SHP77 treated with DMSO at 0.1 percent for 48 hours (cell line): ENCODE results near the gene NCR2.
"Not testable (repeated sequence)": the region's sequence is repeated elsewhere in the genome, so short reads cannot be mapped to it uniquely, and the experiment has no call there.

Experiments
- DNase-seq: peaks from one replicate; lab custom pipeline; 2025; lab: John Stamatoyannopoulos, UW

Gene NCR2, protein sequence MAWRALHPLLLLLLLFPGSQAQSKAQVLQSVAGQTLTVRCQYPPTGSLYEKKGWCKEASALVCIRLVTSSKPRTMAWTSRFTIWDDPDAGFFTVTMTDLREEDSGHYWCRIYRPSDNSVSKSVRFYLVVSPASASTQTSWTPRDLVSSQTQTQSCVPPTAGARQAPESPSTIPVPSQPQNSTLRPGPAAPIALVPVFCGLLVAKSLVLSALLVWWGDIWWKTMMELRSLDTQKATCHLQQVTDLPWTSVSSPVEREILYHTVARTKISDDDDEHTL

DNA sequence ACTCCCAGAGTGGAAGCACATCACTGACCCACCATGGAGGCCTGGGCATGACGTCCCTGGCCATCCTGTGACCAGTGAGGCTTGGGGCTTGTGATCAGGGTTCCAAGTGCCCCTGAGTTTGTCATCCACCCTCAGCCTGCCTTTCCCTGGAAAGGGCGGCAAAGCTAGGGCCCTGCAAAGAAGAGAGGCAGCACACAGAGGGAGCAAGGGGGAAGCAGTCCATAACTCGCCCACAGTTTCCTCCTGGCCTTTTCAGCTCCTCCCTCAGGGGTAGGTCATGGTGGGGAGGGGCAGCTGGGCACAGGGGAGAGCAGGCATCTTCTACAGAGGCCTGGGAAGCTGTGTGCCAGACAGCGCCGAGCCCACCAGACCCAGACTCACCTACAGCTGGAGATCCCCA, at the start of gene NCR2:
NCR2 (plus strand) TSS at position 313 of the 400 bp plus-strand sequence. CDS start 269 bp downstream, outside the sequence.
- DNase-seq, result no peak

DNA sequence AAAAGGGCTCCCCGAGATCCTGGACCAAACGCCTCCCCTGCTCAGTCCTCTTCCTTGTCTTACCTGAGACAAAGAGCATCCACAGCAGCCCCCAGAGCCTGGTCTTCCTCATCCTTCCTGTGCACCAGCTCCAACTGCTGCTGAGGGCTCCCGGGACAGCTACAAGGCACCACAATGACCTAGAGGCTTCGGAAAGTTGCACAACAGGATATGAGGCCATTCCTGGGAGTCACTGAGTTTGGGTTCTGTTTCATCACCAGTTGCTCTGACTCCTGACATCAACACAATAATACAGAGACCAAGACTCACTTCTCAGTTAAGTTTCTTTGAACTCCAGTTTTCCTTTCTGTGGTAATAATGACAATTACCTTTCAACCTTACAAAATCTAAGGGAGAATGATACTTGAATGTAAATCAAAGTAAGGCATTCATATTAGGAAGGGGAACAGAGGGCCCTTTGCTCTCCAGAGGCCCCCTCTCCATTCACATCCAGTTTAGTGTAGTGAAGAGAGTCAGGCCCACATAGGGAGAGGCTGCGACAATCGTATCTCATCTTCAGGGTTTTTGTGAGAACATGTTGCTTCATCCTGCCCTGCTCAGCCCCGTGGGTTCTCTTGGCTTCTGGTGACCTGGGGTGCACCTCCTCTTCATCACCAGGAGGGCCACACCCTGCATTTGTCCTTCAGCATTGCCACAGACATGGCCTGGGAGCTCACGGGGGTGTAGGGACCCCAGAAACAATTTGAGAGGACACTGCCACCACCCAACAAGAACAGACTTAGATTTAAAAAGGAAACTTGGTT, 48.7 kb upstream of the NCR2 start, which contains the start of gene TREM1:
TREM1 (minus strand) TSS at position 139 of the 803 bp plus-strand sequence; CDS start at position 112, 27 bp downstream.
- DNase-seq, result peak; percentile 26

DNA sequence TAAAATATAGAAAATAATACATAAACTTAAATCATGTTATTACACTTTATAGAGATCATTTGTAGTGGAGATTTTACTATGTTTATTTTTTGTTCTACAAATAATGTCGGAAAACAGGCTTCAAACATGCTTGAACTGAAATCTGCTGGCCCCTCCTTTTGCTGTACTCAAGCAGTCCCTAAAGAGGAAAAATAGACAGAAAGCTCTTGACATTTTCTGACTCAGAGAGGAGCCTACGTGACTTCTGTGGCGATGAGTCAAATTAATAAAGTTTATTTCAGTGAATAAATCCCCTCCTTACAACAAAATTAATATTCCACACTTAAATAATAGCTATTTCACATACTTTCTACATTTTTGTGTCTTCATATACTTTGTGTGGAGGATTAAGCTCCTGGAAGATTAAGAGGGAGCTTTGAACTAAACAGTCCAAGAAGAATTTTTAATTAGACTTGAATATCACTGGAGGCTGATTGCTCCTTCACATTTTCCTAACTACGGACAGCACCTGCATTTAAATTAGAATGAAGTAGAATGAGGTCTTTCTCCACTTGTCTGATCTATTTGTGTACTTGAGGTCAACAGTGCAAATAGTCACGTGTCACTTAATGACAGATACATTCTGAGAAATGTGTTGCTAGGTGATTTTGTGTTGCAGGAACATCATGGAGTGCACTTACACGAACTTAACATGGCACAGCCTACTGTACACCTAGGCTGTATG, 47.2 kb upstream of the NCR2 start:
- peak; percentile 91 for DNase-seq

DNA sequence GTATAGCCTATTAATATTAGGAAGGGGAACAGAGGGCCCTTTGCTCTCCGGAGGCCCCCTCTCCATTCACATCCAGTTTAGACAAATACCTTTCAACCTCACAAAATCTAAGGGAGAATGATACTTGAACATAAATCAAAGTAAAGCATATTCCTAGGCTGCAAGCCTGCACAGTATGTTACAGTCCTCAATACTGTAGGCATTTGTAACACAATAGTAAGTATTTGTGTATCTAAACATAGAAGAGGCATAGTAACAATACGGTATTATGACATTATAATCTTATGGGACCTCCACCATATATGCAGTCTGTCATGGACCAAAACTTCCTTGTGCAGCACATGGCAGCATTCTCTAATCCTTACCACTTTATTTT, 46.7 kb upstream of the NCR2 start:
- DNase-seq, result no peak

DNA sequence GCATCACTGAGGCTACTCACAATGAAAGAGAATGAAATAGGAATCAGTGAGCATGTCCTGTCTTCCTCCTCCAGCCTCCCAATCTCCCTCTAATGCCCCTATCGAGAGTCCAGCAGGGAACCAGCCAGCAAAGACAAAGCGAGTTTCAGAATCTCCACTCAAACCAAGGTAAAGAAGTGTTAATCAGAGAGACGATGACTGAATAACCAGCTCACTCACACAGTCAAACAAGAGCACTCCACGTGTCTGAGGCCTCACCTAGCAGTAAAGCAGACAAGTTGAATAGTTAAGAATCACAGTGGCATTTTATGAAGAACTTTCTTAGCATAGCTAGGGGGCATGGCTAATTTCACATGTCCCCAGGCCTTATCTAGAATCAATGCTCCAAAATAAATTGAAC, 45.6 kb upstream of the NCR2 start:
- DNase-seq, result no peak

DNA sequence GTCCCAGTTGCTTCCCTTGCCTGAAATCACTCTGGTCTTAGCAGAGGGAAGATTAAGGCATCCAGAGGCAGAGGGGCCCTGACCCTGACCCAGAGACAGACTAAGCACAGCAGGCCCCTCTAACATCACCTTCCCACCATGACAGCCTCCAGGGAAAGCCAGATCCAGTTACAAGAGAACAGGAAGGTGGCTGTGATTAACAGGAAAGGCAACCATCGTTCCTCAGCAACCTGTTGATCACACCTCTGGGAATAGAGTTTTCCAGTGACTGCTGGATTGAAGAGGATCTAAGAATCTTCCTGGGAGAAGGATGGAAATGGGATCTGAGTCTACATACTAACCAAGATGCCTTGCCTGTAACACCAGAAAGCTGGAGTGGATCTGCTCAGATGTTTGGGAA, 43.7 kb upstream of the NCR2 start:
- no peak for DNase-seq

DNA sequence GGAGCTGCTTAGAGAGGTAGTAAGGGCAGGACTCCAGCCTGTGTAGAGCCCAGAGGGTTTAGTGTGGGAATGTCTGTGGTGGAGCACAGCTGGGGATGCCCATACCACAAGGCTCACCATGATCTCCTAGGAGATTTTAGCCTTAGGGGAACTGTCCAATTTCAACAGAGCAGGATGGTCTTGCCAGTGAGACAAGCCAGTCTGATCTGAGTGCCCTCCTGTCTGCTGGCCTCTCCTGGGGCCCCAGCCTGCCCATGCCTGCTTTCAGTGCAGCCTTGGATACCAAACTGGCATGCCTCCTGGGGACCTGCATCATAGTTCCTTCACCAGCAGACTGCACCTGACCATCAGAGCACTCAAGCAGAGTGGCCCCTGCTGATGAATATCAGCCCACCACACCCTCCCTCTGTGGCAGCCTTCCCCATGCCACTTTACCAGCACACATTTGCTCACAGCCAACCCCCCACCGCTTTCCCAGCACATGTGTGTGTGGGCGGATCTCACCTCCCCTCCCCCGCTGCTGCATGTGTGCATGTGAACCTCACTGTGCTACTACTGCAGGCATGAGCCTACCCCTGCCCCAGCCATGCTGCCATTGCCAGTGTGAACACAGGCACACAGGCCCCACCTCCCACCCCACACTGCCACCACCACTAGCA, 41.1 kb upstream of the NCR2 start:
- DNase-seq, result no peak

DNA sequence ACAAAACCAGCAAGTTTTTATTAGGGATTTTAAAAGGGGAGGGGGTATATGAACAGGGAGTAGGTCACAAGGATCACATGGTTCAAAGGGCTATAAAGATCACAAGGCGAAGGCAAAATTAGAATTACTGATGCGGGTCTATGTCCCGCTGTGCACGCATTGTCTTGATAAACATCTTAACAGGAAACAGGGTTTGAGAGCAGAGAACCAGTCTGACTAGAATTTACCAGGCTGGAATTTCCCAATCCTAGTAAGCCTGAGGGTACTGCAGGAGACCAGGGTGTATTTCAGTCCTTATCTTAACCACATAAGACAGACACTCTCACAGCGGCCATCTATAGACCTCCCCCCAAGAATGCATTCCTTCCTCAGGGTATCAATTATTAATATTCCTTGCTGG, 38.2 kb upstream of the NCR2 start:
- DNase-seq, result not testable (repeated sequence)

DNA sequence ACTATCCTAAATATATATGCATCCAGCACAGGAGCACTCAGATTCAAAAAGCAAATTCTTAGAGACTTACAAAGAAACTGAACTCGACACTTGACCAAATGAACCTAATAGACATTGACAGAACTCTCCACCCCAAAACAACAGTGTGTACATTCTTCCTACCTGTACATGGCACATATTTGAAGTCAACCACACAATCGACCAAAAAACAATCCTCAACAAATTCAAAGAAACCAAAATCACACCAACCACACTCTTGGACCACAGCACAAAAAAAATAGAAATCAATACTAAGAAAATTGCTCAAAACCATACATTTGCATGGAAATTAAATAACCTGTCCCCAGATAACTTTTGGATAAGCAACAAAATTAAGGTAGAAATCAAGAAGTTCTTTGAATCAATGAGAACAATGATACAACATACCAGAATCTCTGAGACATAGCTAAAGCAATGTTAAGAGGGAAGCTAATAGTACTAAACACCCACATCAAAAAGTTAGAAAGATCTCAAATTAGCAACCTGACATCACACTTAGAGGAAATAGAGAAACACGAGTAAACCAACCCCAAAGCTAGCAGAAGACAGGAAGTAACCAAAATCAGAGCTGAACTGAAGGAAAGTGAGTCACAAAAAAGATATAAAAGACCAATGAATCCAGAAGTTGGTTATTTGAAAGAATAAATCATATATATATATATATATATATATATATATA, 36.5 kb upstream of the NCR2 start:
- no peak for DNase-seq

DNA sequence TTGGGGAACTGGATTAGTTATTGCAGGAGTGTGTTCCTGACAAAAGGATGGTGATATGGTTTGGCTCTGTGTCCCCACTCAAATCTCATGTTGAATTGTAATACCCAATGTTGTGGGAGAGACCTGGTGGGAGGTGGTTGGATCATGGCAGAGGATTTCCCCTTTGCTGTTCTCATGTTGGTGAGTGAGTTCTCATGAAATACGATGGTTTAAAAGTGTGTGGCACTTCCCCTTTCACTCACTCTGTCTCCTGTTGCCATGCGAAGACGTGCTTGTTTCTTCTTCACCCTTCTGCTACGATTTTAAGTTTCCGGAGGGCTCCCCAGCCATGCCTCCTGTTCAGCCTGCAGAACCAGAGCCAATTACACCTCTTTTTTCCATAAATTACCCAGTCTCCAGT, 32.8 kb upstream of the NCR2 start:
- DNase-seq, result no peak

DNA sequence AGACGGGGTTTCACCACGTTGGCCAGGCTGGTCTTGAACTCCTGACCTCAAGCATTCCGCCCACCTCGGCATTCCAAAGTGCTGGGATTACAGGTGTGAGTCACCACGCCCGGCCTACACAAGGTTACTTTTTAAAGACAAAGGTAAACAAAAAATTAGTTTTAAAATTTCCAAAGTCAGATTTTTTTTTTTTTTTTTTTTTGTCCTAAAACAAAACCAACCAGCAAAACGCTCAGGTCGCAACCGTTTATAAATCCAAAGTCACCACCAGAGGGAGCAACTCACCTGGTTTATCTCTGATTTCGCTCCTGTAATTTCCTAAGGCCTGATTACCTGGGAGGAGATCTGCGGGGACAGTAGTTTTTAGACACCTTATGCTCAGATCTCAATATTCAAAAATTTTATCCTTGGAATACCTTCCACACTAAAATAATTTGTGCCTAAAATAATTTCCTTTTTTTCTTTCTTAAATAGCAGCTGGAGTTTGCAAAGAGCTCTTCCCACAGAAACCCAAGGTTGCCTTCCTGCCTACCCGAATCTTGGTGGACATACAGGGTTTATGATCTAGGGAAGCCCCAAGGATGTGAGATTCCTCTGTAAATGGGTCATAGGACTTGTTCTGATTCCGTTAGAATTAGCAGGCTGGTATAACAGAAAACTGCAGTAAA, 29.1 kb upstream of the NCR2 start:
- DNase-seq, result peak; percentile 60

DNA sequence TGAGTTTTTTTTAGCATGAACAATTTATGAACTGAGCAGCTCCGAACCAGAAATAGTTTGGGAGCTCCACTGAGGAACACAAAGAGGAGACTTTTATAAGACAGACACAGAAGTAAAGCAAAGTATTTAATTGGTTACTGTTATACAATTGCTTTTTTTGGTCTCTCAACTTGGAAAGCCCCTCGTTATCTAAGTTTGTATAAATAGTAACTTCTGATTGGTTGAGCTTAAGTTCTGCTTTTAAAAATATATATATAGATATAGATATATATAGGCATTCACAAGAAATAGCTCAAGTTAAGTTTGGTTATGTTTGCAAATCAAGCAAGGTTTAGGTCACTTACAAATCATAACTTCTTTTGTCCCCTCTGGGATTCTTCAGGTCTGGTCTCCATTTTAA, 20.2 kb upstream of the NCR2 start:
- DNase-seq, result no peak

DNA sequence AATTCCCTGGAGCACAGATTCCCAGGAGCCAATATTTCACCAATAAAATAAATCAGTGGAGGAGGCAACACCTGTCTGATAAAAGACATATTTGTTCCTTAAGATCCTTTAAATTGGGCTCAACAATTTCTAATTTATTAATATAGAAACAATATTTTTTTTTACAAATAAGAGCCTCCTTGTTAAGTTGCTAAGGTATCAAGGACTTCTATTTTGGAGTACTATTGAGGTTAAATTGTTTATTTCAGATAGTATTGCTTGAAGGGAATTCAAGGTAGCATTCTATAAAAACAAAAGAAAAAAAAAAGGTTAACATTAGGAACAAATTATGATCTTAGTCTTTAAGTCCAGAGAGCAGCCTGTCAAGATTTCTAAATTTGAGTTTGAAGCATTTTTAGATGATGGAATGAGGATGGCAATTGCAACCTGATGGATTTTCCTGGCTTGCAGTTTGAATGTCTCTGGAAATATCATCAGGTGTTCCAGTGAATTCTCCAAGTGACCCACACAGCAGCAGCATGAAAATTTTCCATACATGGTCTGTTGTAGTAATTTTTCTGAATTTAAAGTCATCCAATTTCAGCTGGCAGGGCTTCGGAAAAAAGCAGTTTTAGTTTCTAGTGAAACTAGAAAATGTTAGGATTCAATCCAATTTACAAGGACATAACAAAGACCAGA, 19.3 kb upstream of the NCR2 start:
- no peak for DNase-seq

DNA sequence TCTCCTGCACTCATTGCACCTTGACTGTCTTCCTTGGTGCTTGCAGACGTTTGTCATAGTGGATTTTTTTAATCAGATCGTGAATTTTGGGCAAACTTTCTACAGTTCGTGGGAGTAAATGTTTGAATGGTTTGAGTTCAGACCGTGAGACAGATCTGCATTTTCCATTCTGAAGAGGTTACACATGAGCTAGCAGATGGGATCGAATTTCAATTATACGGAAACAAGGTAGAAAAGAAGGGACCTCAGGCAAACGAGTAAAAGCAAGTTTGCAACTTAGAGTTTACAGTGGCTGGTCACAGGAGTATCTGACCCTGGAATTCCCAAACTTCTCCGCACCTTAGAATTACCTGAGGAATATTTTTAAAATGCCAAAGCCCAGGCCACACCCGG, 17.2 kb upstream of the NCR2 start:
- DNase-seq, result peak; percentile 75

DNA sequence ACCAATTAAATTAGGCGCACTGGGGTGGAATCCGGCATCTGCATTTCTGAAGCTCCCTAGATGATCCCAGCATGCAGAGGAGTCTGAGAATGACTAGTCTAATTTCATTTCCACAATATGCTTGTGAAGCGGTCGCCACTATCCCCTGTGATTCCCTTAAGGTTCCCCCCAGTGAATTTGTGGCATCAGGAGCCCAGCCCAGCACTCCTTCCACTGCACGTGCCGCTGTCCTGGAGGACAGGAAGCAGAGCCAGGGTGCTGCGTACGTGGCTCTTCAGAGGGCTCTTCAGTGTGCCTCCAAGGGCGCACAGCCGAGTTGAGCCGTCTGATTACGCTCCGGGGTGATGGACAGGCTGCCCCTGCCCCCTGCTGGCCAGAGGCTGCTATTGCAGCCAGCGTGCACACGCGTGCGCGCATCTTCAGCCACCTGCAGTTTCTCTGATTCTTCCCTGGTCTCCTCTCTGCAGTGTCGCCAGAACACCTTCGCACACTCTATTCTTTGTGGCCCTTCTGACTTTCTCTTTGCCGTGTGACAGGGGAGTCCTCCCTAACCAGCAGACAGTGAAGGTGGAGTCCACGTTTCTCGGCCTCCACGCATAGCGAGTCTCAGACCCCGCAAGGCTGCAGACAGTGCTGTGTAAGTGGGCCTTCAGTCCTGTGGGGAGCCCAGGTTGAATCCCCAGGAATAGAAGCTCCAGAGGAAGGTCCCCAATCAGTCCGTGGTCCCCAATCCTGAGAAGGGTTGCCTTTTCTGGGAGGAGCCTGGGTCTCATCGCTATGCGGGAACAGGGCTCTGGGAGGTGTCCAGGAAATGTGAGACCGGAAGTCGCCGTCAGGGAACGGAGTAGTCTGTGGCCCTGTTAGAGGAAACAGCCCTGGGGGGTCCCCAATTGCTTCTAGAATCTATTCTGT, 16.5 kb upstream of the NCR2 start:
- DNase-seq, result peak; percentile 87

DNA sequence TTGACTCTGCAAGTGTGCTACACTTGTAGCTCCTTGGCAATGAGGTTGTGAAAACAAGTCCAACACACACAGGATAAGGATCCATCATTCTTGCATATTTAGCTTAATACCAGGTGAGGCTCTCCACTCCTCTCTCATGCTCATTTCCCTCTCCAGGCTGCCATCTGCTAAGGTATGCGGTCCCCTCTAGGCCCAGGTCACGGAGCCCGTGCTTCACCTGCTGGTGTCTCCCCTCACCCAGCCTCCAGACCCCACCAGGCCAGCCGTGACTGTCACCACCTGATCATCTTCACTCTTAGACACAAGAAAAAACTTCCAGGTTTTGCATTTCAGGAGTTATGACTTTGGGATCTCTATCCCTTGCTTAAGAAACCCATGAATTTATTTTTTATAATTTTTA, 14.2 kb upstream of the NCR2 start:
- DNase-seq, result no peak

DNA sequence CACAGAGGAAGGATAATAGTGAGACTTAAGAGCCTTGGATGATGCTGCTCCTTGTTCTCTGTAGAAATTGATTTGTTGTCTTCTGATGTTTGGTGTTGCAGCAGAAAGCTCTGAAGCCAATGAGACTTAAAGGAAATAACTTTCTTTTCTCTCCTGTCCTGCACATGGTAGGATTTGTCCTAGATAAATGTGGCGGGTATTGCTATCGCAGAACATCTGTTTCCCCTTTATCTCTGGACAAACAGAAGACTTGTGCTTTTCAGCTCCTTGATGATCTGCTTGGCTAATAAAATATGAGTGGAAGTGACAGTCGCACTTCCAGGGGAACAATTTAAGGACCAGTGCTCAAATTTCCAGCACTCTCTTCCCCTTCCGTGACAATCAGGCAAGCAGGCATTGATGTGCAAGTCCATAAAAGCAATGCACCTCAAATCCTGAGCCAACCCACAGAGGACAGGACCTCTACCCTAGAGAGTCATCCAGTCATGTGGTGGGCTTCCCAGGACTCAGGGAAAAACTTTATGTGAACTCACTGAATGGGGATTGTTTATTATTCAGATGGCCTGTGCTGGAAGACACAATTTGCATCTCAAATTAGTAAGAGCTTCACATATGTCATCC, 9.9 kb upstream of the NCR2 start:
- DNase-seq, result no peak

DNA sequence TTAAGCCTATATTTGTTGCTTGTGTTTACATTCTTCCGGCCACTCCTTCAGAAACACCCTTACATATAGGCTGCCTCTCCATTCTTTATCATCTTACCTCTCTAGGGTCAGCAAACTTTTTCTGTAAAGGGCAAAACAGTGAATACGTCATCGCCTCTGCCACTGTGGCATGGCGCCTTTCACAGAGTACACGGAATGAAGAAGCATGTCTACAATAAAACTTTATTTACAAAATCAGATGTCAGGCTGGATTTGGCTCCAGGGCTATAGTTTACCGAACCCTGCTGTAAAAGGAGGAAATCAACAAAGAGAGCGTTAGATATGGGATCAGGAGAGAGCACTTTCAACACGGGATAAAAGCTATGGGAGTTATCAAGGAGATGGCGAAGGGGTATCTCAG, 9.3 kb upstream of the NCR2 start:
- no peak for DNase-seq

DNA sequence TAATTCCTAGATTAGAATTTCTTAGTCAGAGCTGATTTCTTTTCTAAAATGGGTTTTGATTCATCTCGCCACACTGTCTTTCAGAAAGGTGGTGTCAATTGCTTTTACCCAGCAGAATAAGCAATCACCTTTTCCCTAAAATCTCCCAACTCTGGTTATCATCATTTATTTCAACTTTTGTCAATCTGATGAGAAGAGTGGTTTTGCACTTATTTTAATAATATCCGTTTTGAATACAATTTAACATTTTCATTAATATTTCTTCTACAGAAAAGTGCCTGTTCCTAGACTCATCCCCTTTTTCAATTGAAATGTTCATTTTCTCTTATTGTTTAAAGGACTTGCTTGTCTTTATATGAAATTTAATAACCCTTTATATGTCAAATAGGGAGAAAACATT, 8.2 kb upstream of the NCR2 start:
- DNase-seq, result no peak
